K562 (cell line): ENCODE results near the gene SMG9.

Experiments used
- CHD1 ChIP-seq: fragments of 200-600 bp; sonication (generic); IDR thresholded peaks from one replicate; pipeline ENCODE4 v1.6.1; 2012; ENCODE audit warnings: mild to moderate bottlenecking, moderate library complexity, low read length, inconsistent platforms
- CTCF ChIP-seq, 3 experiments: IDR thresholded peaks in 2 of 3; conservative IDR thresholded peaks in 1 of 3; 2 replicates each; pipeline ENCODE4 v1.5.1; 2011 to 2012; ENCODE audit warnings: low read length in 3 of 3, mild to moderate bottlenecking in 3 of 3, control low read depth in 2 of 3, improper control_type of control experiment in 1 of 3, inconsistent platforms in 1 of 3, low read depth in 1 of 3, mixed read lengths in 1 of 3, moderate library complexity in 1 of 3; ENCODE audit not compliant: insufficient read depth in 2 of 3
- ILF3 ChIP-seq: fragments of 450-650 bp; IDR thresholded peaks from 2 replicates; pipeline ENCODE4 v1.6.1; 2018; ENCODE audit warnings: antibody characterized with exemption, mild to moderate bottlenecking, moderate library complexity, borderline replicate concordance
- JUN ChIP-seq, 2 experiments: sonication (generic) in 1 of 2; formaldehyde crosslinking in 1 of 2; IDR thresholded peaks; 2 replicates each; pipeline versions ENCODE4 v1.6.1 to v1.8.0; 2012 to 2022; ENCODE audit warnings: borderline replicate concordance in 2 of 2, mild to moderate bottlenecking in 2 of 2, improper control_type of control experiment in 1 of 2, low read depth in 1 of 2, low read length in 1 of 2, missing genetic modification reagents in 1 of 2
- JUND ChIP-seq, 2 experiments: IDR thresholded peaks; 2 replicates in 1 of 2; 3 replicates in 1 of 2; pipeline ENCODE4 v1.6.1; 2011; ENCODE audit warnings: borderline replicate concordance in 2 of 2, low read depth in 2 of 2, low read length in 2 of 2, improper control_type of control experiment in 1 of 2, missing biosample characterization in 1 of 2, missing genetic modification characterization in 1 of 2, missing genetic modification reagents in 1 of 2
- POLR2A ChIP-seq: fragments of 450-650 bp; conservative IDR thresholded peaks from 2 replicates; pipeline ENCODE4 v1.6.1; 2016
- RBBP5 ChIP-seq: fragments of 200-600 bp; sonication (generic); IDR thresholded peaks from 2 replicates; pipeline ENCODE4 v1.6.1; 2012; ENCODE audit warnings: borderline replicate concordance, mild to moderate bottlenecking, low read length, control low read depth, inconsistent platforms; ENCODE audit not compliant: insufficient read depth, poor library complexity, severe bottlenecking
- REST ChIP-seq, 2 experiments: fragments of 450-650 bp; formaldehyde crosslinking in 1 of 2; IDR thresholded peaks; 2 replicates each; pipeline versions ENCODE4 v1.4.0 to v1.6.1; 2014 to 2020; ENCODE audit warnings: mild to moderate bottlenecking in 2 of 2, borderline replicate concordance in 1 of 2, low read depth in 1 of 2
- THRAP3 ChIP-seq: fragments of 450-650 bp; IDR thresholded peaks from 2 replicates; pipeline ENCODE4 v1.6.1; 2016; ENCODE audit warnings: mild to moderate bottlenecking, inconsistent platforms, borderline replicate concordance

GRCh38 chr19:43738780-43739211, 16.0 kb downstream of the SMG9 start:
- TF ChIP-seq POLR2A (no peak), REST (IDR thresholded peaks at IDR 0.05; ENCODE audit: borderline replicate concordance) (no peak), REST (CRISPR knock-in tag; IDR thresholded peaks at IDR 0.05; ENCODE audit: low read depth) (no peak), JUND (IDR thresholded peaks at IDR 0.05; ENCODE audit: borderline replicate concordance, low read depth, low read length) (no peak), JUND (tag; IDR thresholded peaks at IDR 0.05; ENCODE audit: borderline replicate concordance, low read depth, low read length) (no peak), ILF3 (no peak), CTCF (IDR thresholded peaks at IDR 0.05 in 2 of 3, conservative IDR thresholded peaks at IDR 0.05 in 1 of 3; ENCODE audit: insufficient read depth in 2 of 3, low read depth in 1 of 3, low read length in 3 of 3) (no peak), THRAP3 (no peak), CHD1 (no peak), JUN (IDR thresholded peaks at IDR 0.05; ENCODE audit: borderline replicate concordance, low read depth, low read length) (no peak), JUN (CRISPR knock-in tag; IDR thresholded peaks at IDR 0.05; ENCODE audit: borderline replicate concordance) (no peak), RBBP5 (no peak)
